SK-N-SH (cell line): ENCODE data around the gene CDK6.

Experiments
- CTCF ChIP-seq: fragments of 200-600 bp; sonication (generic); IDR thresholded peaks from 2 replicates; pipeline ENCODE4 v1.6.1; 2017; ENCODE audit warnings: antibody characterized with exemption, mild to moderate bottlenecking, moderate library complexity
- EP300 ChIP-seq, 2 experiments: IDR thresholded peaks; 2 replicates each; pipeline versions ENCODE4 v1.4.0 to v1.6.1; 2012; ENCODE audit warnings: borderline replicate concordance in 1 of 2, low read depth in 1 of 2, low read length in 1 of 2
- EZH2phosphoT487 ChIP-seq: fragments of 200-600 bp; sonication (generic); IDR thresholded peaks from 2 replicates; pipeline ENCODE4 v1.6.1; 2017; ENCODE audit warnings: low read depth, mixed run types, mild to moderate bottlenecking, antibody characterized with exemption, moderate library complexity, borderline replicate concordance
- FOXM1 ChIP-seq: IDR thresholded peaks from 2 replicates; pipeline ENCODE4 v1.4.0; 2012; ENCODE audit warnings: low read depth, mild to moderate bottlenecking
- JUND ChIP-seq: IDR thresholded peaks from 2 replicates; pipeline ENCODE4 v1.4.0; 2012
- MAX ChIP-seq: IDR thresholded peaks from 2 replicates; pipeline ENCODE4 v1.4.0; 2012; ENCODE audit warnings: low read depth
- MEF2A ChIP-seq: IDR thresholded peaks from 2 replicates; pipeline ENCODE4 v1.4.0; 2012; ENCODE audit warnings: low read depth, borderline replicate concordance
- MXI1 ChIP-seq: IDR thresholded peaks from 2 replicates; pipeline ENCODE4 v1.6.1; 2012; ENCODE audit warnings: mild to moderate bottlenecking, low read depth, low read length, improper control_type of control experiment
- NRF1 ChIP-seq: IDR thresholded peaks from 2 replicates; pipeline ENCODE4 v1.6.1; 2012; ENCODE audit warnings: low read depth, mild to moderate bottlenecking, low read length
- POLR2AphosphoS5 ChIP-seq: IDR thresholded peaks from 2 replicates; pipeline ENCODE4 v1.6.1; 2012; ENCODE audit warnings: low read depth, low read length
- RFX5 ChIP-seq: IDR thresholded peaks from 2 replicates; pipeline ENCODE4 v1.6.1; 2012; ENCODE audit warnings: mild to moderate bottlenecking, improper control_type of control experiment, low read length
- RXRA ChIP-seq: IDR thresholded peaks from 2 replicates; pipeline ENCODE4 v1.4.0; 2012; ENCODE audit warnings: low read depth, mild to moderate bottlenecking, borderline replicate concordance
- TCF12 ChIP-seq: IDR thresholded peaks from 2 replicates; pipeline ENCODE4 v1.4.0; 2012
- TF ChIP-seq, protein P1 (sequence below): fragments of 150-350 bp; IDR thresholded peaks from 2 replicates; pipeline ENCODE4 v1.6.1; 2017; ENCODE audit warnings: antibody characterized with exemption, low read length, low read depth, borderline replicate concordance

DNA sequence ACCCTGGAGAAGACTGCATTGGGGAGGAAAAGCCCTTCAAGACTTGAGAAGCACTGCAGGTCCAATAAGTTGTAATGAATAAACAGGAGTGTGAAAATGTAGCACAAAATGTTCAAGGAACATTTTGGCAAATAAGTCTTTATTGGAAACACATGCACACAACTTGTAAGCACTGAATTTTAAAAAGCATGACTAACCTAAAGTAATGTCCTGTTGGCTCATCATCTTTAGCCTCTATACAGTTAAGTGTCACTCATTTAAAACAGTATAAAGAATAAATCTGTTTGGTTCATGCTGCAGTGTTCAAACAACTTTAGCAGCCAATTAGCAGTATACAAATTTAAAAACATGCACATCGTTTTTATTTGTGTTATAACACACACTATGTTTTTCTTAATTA lies 108.6 kb downstream of the CDK6 start:
- TF ChIP-seq NRF1 (no peak), JUND (peak; percentile 20; the same call in 1 of the 2 replicates), CTCF (no peak), MEF2A (0 out of 2 replicates have a peak, but pooled peaks have one; percentile 18), POLR2AphosphoS5 (0 out of 2 replicates have a peak, but pooled peaks have one; percentile 21), EP300 (IDR thresholded peaks at IDR 0.05; ENCODE audit: borderline replicate concordance in 1 of 2, low read depth in 1 of 2, low read length in 1 of 2) (peak in 1 of 2 experiments; percentile 81; a peak in 2 of 4 replicates), TCF12 (peak; percentile 92), RXRA (no peak), MXI1 (no peak), RFX5 (no peak), FOXM1 (peak; percentile 93), EZH2phosphoT487 (no peak), MAX (peak; percentile 38; the same call in 1 of the 2 replicates)
- TF ChIP-seq, protein P1, sequence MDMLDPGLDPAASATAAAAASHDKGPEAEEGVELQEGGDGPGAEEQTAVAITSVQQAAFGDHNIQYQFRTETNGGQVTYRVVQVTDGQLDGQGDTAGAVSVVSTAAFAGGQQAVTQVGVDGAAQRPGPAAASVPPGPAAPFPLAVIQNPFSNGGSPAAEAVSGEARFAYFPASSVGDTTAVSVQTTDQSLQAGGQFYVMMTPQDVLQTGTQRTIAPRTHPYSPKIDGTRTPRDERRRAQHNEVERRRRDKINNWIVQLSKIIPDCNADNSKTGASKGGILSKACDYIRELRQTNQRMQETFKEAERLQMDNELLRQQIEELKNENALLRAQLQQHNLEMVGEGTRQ = no peak
